22Rv1 (cell line): Measurements from ENCODE around the gene PACC1.

Experiments used
- H3K27ac ChIP-seq: fragments of 450-650 bp; 2 replicates; pipeline ENCODE4 v1.5.1; 2017
- ZFX ChIP-seq: fragments of 450-650 bp; IDR thresholded peaks from 2 replicates; pipeline ENCODE4 v1.6.1; 2017; ENCODE audit warnings: antibody characterized with exemption, borderline replicate concordance
- TF ChIP-seq, protein P1 (sequence below): fragments of 450-650 bp; IDR thresholded peaks from 2 replicates; pipeline ENCODE4 v1.5.1; 2017; ENCODE audit warnings: mild to moderate bottlenecking

Gene PACC1

DNA sequence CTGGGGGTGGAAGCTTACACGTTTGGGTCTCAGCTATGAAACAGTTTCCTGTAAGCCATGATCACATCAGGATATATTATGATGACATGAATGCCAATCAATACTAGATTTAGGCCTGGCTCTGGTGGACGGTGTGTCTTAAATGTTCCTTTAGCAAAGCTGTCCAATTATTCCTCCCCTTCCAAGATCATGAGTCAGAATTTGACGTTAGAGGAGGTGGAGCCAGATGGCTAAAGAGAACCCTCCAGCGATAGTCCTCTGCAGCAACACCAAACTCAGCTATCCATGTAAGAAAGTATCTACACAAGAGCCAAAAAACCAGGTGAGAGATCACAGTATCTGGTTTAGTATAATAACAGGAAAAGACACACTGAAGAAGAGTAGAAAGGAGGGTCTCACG, 47.8 kb downstream of the PACC1 start:
- no peak overlapping the region for H3K27ac ChIP-seq

DNA sequence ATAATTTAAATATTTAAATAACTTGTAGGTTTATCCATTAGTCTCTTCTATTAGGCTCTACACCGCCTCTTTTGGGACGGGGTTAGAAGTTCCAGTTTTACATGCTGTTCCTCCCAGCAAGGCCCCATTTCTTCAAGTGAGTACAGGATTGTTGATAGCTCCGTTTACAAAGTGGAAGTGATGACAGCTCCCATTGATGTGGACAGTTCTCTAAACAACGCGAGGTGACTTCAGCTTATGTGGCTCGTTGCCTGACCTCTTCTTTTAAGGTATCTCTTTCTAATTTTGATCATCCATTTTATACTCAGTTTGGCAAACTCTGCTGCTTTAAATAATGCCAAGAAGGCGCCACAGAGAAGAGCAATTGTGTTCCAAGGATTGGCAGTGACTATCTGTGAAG, 49.7 kb downstream of the PACC1 start:
- TF ChIP-seq ZFX = no peak
- TF ChIP-seq, protein P1, sequence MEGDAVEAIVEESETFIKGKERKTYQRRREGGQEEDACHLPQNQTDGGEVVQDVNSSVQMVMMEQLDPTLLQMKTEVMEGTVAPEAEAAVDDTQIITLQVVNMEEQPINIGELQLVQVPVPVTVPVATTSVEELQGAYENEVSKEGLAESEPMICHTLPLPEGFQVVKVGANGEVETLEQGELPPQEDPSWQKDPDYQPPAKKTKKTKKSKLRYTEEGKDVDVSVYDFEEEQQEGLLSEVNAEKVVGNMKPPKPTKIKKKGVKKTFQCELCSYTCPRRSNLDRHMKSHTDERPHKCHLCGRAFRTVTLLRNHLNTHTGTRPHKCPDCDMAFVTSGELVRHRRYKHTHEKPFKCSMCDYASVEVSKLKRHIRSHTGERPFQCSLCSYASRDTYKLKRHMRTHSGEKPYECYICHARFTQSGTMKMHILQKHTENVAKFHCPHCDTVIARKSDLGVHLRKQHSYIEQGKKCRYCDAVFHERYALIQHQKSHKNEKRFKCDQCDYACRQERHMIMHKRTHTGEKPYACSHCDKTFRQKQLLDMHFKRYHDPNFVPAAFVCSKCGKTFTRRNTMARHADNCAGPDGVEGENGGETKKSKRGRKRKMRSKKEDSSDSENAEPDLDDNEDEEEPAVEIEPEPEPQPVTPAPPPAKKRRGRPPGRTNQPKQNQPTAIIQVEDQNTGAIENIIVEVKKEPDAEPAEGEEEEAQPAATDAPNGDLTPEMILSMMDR = no peak
- no peak overlapping the region for H3K27ac ChIP-seq

More for the DNA sequence above, 47.8 kb downstream of the PACC1 start:
- TF ChIP-seq ZFX = no peak
- TF ChIP-seq, protein P1 = no peak

DNA sequence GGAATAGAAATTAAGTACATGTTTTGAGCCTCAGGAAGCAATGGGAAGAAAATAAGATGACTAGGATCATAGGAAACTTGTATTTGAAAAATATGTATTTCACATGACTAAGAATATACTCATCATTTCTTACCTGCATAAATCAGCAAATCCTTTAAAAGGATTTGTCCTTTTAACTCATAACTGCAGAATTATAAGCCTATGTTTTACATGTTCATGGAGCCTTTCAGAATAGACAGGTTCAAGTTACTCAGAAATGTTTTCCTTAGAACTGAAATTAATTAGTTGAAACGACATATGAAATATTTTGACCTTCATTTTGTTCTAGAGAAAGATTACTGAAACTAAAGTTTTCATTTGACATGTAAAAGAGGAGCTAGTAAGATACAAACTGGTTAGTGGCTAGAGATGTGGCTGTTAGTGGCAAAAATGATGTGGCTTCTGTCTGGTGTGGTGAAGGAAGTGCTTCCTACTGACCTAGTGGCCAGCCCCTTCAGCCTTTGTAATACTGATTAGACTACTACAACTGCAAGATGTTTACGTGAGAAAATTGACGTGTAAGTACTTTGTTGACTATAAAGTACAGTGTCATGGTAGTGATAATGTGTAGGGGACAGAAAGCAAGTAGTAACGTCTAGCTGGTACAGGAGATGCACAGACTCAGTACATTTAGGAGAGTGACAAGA, 54.7 kb downstream of the PACC1 start:
- H3K27ac ChIP-seq = no peak overlapping the region
- TF ChIP-seq, protein P1 = no peak
- TF ChIP-seq ZFX = no peak

DNA sequence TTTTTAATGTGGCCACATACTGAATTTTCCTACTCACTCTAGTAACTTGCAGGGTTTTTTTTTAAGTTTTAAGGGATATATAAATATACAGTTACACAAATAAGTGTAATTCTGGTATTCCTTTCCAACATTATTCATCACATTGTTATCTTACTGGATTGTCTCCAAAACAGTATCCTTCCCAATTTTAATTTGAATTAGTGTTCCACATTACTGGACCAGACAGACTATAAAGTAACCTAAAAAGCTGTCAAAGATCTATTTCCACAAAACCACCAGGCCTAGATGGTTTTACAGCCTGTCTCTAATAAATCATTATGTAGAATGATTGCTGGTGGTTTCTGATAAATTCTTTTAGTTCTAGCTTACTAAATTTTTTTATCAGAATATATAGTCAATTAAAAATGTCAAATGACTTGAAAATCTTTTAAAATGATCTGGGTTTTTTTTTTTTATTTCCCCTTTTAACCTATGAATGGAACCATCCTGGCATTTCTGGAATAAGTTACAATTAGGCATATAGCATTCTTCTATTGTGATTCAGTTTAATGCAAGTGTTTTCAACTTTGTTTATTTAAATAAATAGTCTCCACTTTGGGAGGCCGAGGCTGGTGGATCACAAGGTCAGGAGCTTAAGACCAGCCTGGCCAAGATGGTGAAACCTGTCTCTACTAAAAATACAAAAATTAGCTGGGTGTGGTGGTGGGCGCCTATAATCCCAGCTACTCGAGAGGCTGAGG, 59.3 kb downstream of the PACC1 start:
- H3K27ac ChIP-seq = no peak overlapping the region
- TF ChIP-seq, protein P1 = no peak
- TF ChIP-seq ZFX = no peak

- H3K27ac ChIP-seq = no peak overlapping the region
Observed at GRCh38 chr1:212354464-212354863, 60.2 kb downstream of the PACC1 start.

DNA sequence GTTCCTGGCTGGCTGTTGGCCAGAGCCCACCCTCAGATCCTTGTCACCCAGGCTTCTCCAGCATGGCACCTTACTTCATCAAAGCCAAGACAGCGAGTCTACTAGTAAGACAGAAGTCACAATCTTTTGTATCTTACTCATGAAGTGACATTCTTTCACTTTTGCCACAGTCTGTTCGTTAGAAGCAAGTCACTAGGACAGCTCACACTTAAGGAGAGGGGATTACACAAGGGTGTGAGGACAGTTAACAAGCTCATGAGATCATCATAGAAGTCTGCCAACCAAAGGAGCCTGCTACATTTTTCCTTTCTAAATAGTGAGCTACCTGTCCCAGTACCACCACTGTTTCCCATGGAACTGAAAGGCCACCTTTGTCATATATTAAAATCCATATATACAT, 61.5 kb downstream of the PACC1 start:
- H3K27ac ChIP-seq = no peak overlapping the region
- TF ChIP-seq ZFX = no peak
- TF ChIP-seq, protein P1 = no peak

More at GRCh38 chr1:212354464-212354863, 60.2 kb downstream of the PACC1 start:
- TF ChIP-seq, protein P1 = no peak
- no peak for TF ChIP-seq ZFX
